ENCODE data around the gene PNPLA5.

DNA sequence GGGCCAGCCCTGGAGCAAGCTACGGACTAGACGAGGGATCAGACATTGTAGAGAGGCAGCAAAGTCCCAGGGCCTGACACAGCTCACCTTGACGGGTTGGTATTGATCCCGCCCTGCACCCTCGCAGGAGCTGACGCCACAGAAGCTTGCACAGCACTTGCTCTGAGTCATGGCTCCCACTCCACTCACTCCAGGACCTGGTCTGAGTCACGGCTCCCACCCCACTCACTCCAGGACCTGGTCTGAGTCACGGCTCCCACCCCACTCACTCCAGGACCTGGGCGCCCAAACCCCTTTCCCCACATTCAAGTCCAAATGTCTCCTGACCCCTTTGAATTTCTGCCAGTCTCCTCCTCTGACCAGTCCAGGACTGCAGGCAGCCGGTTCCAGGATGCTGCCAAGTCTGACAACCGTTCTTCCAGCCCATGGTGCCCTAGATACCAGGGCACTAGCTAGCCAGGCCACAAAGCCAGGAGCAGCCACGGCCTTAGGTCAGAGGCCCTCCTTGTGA, 6.0 kb upstream of the PNPLA5 start:
- TF ChIP-seq, protein P1, sequence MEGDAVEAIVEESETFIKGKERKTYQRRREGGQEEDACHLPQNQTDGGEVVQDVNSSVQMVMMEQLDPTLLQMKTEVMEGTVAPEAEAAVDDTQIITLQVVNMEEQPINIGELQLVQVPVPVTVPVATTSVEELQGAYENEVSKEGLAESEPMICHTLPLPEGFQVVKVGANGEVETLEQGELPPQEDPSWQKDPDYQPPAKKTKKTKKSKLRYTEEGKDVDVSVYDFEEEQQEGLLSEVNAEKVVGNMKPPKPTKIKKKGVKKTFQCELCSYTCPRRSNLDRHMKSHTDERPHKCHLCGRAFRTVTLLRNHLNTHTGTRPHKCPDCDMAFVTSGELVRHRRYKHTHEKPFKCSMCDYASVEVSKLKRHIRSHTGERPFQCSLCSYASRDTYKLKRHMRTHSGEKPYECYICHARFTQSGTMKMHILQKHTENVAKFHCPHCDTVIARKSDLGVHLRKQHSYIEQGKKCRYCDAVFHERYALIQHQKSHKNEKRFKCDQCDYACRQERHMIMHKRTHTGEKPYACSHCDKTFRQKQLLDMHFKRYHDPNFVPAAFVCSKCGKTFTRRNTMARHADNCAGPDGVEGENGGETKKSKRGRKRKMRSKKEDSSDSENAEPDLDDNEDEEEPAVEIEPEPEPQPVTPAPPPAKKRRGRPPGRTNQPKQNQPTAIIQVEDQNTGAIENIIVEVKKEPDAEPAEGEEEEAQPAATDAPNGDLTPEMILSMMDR (conservative IDR thresholded peaks at IDR 0.05; ENCODE audit: low read depth, low read length), result no peak
- TF ChIP-seq EZH2 (IDR thresholded peaks at IDR 0.05; ENCODE audit: low read length, unreplicated experiment), result no peak
